Measurements from ENCODE around the gene FEN1.

DNA sequence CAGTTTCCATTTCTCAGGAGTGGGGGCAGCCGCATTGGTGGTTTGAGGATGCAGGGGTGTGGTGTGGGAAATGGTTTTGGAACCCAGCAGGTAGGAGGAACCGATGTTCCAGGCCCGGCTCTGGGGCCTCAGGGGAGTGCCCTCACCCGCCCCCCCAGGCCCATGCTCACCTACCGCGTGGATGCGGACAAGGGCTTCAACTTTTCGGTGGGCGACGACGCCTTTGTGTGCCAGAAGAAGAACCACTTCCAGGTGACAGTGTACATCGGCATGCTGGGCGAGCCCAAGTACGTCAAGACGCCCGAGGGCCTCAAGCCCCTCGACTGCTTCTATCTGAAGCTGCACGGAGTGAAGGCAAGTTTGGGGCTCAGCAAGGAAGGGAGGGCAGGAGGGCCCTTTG lies 18.9 kb upstream of the FEN1 start:
- TF ChIP-seq, protein P1, sequence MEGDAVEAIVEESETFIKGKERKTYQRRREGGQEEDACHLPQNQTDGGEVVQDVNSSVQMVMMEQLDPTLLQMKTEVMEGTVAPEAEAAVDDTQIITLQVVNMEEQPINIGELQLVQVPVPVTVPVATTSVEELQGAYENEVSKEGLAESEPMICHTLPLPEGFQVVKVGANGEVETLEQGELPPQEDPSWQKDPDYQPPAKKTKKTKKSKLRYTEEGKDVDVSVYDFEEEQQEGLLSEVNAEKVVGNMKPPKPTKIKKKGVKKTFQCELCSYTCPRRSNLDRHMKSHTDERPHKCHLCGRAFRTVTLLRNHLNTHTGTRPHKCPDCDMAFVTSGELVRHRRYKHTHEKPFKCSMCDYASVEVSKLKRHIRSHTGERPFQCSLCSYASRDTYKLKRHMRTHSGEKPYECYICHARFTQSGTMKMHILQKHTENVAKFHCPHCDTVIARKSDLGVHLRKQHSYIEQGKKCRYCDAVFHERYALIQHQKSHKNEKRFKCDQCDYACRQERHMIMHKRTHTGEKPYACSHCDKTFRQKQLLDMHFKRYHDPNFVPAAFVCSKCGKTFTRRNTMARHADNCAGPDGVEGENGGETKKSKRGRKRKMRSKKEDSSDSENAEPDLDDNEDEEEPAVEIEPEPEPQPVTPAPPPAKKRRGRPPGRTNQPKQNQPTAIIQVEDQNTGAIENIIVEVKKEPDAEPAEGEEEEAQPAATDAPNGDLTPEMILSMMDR (IDR thresholded peaks at IDR 0.05; ENCODE audit: insufficient read depth, low read depth, low read length) = no peak
- TF ChIP-seq EZH2 (IDR thresholded peaks at IDR 0.05; ENCODE audit: insufficient read depth, low read length) = no peak
